Measurements from ENCODE around the gene KIF12.

Gene KIF12

DNA sequence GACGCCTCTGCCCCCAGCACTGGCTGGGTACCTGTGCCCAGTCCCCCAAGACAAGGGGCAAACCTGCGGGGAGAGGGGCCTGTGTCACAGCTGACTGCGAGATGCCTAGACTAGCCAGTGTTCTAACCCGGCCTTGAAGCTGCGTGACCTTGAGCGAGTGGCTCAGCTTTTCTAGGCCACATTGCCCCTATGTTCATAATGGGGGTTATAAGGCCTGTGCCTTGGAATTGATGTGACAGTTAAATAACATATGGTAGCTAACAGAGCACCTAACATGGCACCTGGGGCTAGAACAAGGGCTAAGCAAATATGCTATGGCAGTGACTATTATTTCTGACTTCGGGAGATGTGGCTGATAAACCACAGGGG is 33.4 kb upstream of the KIF12 start:
- Histone ChIP-seq H4K20me1 (ENCODE audit: control insufficient read depth, insufficient read depth, low read depth, low read length) (no peaks in the 10 kb centered on the region), H3F3A (ENCODE audit: control insufficient read depth, insufficient read depth) (no peaks in the 10 kb centered on the region), H3K27ac (ENCODE audit: low read depth, low read length) (no peak overlapping the region), H3K4me3 (ENCODE audit: low read length) (no peak overlapping the region), H3K27me3 (ENCODE audit: control insufficient read depth, low read length) (peaks cover 12% of the 10 kb centered on the region; the same call in 1 of the 2 replicates), H3K9me3 (ENCODE audit: control insufficient read depth, insufficient read depth, low read length) (no peaks in the 10 kb centered on the region), H3K36me3 (ENCODE audit: control insufficient read depth, low read length) (no peaks in the 10 kb centered on the region), H3K9me2 (replicated peaks; ENCODE audit: control insufficient read depth, low read length) (no peaks in the 10 kb centered on the region), H3K79me2 (ENCODE audit: control insufficient read depth, low read length) (no peaks in the 10 kb centered on the region), H3K4me1 (ENCODE audit: control insufficient read depth, low read length) (no peaks in the 10 kb centered on the region), H3K4me2 (ENCODE audit: low read length) (no peak overlapping the region)
- TF ChIP-seq, protein P1, sequence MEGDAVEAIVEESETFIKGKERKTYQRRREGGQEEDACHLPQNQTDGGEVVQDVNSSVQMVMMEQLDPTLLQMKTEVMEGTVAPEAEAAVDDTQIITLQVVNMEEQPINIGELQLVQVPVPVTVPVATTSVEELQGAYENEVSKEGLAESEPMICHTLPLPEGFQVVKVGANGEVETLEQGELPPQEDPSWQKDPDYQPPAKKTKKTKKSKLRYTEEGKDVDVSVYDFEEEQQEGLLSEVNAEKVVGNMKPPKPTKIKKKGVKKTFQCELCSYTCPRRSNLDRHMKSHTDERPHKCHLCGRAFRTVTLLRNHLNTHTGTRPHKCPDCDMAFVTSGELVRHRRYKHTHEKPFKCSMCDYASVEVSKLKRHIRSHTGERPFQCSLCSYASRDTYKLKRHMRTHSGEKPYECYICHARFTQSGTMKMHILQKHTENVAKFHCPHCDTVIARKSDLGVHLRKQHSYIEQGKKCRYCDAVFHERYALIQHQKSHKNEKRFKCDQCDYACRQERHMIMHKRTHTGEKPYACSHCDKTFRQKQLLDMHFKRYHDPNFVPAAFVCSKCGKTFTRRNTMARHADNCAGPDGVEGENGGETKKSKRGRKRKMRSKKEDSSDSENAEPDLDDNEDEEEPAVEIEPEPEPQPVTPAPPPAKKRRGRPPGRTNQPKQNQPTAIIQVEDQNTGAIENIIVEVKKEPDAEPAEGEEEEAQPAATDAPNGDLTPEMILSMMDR (IDR thresholded peaks at IDR 0.05; ENCODE audit: low read depth, low read length, poor library complexity, severe bottlenecking), result no peak
- TF ChIP-seq EZH2phosphoT487 (IDR thresholded peaks at IDR 0.05; ENCODE audit: borderline replicate concordance, low read length), result no peak

DNA sequence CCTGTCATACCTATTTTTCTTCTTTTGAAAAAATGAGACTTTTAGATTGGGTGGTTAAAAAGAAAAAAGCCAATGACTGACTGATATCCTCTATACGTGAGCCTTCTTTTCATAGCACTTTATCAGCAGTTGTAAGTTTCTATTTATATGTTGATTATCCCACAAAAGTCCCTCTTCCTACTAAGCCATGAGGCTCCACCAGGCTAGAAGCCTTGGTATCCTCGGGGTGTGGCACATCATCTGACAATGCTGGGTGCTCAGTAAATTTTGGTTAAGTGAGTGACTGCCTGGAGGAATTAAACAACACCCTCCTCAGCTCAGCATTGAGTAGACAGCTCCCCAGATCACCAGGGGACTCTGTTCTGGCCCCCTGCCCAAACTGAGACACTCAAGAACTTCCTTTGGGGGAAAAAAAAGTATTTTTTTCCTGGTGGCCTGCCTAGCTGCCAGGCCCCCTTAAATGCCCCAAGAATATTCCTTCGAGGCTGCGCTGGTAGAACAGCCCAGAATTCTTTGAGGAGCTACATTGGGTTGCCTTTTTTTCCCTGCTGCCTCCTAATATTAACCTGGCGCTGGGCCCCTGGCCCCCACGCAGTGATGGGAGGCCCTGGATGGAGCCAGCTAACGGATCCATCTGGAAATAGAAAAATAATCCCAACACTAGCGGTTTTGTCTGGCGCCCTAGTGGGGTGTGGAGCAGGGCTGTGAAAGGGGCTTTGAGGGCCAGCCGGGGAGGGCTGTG is 32.9 kb upstream of the KIF12 start:
- H3K4me1 ChIP-seq (ENCODE audit: control insufficient read depth, low read length), result no peaks in the 10 kb centered on the region
- TF ChIP-seq, protein P1 (IDR thresholded peaks at IDR 0.05; ENCODE audit: low read depth, low read length, poor library complexity, severe bottlenecking), result no peak
- no peak for TF ChIP-seq EZH2phosphoT487 (IDR thresholded peaks at IDR 0.05; ENCODE audit: borderline replicate concordance, low read length)

DNA sequence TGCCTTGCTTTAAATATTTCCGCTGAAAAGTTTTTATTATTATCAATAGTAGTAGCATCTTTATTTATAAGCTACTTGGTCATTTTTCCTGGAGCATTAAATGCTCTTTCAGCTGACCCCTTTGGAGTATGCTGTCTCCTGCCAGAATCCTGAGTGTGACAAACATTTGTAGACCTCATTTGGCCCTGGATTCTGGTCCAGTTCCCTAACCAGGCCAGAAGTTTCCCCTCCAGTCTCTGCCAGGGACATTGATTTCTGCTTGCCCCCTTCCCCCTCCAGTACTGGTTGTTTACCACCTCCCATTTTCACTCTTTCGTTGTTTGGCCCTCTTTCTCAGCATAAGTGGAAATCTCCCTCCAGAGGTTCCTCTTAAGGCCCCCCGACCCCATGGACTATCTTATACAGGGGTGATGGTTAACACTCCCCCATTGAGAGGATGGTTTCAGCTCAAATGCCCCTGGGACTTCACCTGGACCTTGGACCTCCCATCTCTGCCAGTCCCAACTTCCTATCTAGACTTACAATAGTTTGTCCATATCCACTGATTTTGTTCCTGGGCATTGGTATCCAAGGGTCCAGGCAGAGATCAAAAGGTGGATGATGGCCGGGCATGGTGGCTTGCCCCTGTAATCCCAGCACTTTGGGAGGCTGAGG is 31.7 kb upstream of the KIF12 start:
- no peaks in the 10 kb centered on the region for H4K20me1 ChIP-seq (ENCODE audit: control insufficient read depth, insufficient read depth, low read depth, low read length)
- no peak overlapping the region for H3K27ac ChIP-seq (ENCODE audit: low read depth, low read length)
- no peak overlapping the region for H3K4me3 ChIP-seq (ENCODE audit: low read length)
- H3K9me2 ChIP-seq (replicated peaks; ENCODE audit: control insufficient read depth, low read length), result no peaks in the 10 kb centered on the region
- no peaks in the 10 kb centered on the region for H3K4me1 ChIP-seq (ENCODE audit: control insufficient read depth, low read length)
- no peaks in the 10 kb centered on the region for H3F3A ChIP-seq (ENCODE audit: control insufficient read depth, insufficient read depth)
- no peak overlapping the region for H3K4me2 ChIP-seq (ENCODE audit: low read length)
- H3K9me3 ChIP-seq (ENCODE audit: control insufficient read depth, insufficient read depth, low read length), result no peaks in the 10 kb centered on the region
- H3K79me2 ChIP-seq (ENCODE audit: control insufficient read depth, low read length), result no peaks in the 10 kb centered on the region
- no peak for TF ChIP-seq EZH2phosphoT487 (IDR thresholded peaks at IDR 0.05; ENCODE audit: borderline replicate concordance, low read length)
- TF ChIP-seq, protein P1 (IDR thresholded peaks at IDR 0.05; ENCODE audit: low read depth, low read length, poor library complexity, severe bottlenecking), result no peak
- peaks cover 12% of the 10 kb centered on the region; the same call in 1 of the 2 replicates for H3K27me3 ChIP-seq (ENCODE audit: control insufficient read depth, low read length)
- no peaks in the 10 kb centered on the region for H3K36me3 ChIP-seq (ENCODE audit: control insufficient read depth, low read length)

More for the DNA sequence above, 32.9 kb upstream of the KIF12 start:
- Histone ChIP-seq H3K4me3 (ENCODE audit: low read length) (no peak overlapping the region), H3K4me2 (ENCODE audit: low read length) (no peak overlapping the region), H4K20me1 (ENCODE audit: control insufficient read depth, insufficient read depth, low read depth, low read length) (no peaks in the 10 kb centered on the region), H3K79me2 (ENCODE audit: control insufficient read depth, low read length) (no peaks in the 10 kb centered on the region), H3K27ac (ENCODE audit: low read depth, low read length) (no peak overlapping the region), H3K36me3 (ENCODE audit: control insufficient read depth, low read length) (no peaks in the 10 kb centered on the region), H3K9me3 (ENCODE audit: control insufficient read depth, insufficient read depth, low read length) (no peaks in the 10 kb centered on the region), H3K9me2 (replicated peaks; ENCODE audit: control insufficient read depth, low read length) (no peaks in the 10 kb centered on the region), H3K27me3 (ENCODE audit: control insufficient read depth, low read length) (peaks cover 12% of the 10 kb centered on the region; the same call in 1 of the 2 replicates), H3F3A (ENCODE audit: control insufficient read depth, insufficient read depth) (no peaks in the 10 kb centered on the region)
